Subcutaneous abdominal adipose tissue (tissue), 5 donors: Measurements from ENCODE around the gene EPB41L3.

Source experiments
- H3K27ac ChIP-seq: one replicate; pipeline ENCODE4 v1.7.0; 2013; ENCODE audit warnings: low read depth, mild to moderate bottlenecking, inconsistent platforms, low read length, moderate library complexity
- H3K27me3 ChIP-seq, 5 donors: one replicate each; pipeline ENCODE4 v1.7.0; 2013; ENCODE audit warnings: low read length in 5 of 5, inconsistent platforms in 1 of 5; ENCODE audit not compliant: control insufficient read depth in 5 of 5, insufficient read depth in 4 of 5
- H3K36me3 ChIP-seq, 5 donors: one replicate each; pipeline ENCODE4 v1.7.0; 2013; ENCODE audit warnings: low read length in 5 of 5; ENCODE audit not compliant: control insufficient read depth in 5 of 5, insufficient read depth in 5 of 5
- H3K4me1 ChIP-seq, 5 donors: one replicate each; pipeline ENCODE4 v1.7.0; 2013; ENCODE audit warnings: low read length in 5 of 5, mild to moderate bottlenecking in 3 of 5, moderate library complexity in 1 of 5; ENCODE audit not compliant: control insufficient read depth in 5 of 5, insufficient read depth in 5 of 5
- H3K4me3 ChIP-seq, 5 donors: one replicate each; pipeline ENCODE4 v1.7.0; 2013; ENCODE audit warnings: low read length in 5 of 5, low read depth in 1 of 5
- H3K9ac ChIP-seq, 5 donors: one replicate each; pipeline ENCODE4 v1.7.0; 2013; ENCODE audit warnings: low read length in 5 of 5, mild to moderate bottlenecking in 4 of 5, moderate library complexity in 3 of 5
- H3K9me3 ChIP-seq, 5 donors: one replicate each; pipeline ENCODE4 v1.7.0; 2013; ENCODE audit warnings: low read length in 5 of 5; ENCODE audit not compliant: control insufficient read depth in 5 of 5
- donor health status: healthy.
- donor health status: healthy.
- donor health status: healthy.
- donor health status: healthy.
- donor health status: healthy.

EPB41L3 gene

DNA sequence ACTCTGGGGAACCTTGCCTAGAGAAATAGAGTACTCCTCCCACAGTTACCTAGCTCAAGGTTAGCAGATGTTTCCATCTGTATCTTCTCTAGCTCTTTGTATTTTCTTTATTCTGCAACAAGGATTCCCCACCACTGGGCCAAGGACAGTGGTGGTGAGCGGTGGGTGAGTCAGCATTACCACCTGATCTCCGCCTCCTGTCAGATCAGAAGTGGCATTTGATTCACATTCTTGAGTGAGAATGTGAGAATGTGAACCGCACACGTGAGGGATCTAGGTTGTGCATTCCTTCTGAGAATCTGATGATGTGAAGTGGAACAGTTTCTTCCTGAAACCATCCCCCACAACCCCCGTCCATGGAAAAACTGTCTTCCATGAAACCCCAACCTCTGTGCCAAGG, 9.0 kb downstream of the EPB41L3 start:
- Histone ChIP-seq H3K27ac (no peak overlapping the region), H3K4me3 (no peak overlapping the region), H3K9me3 (no peaks in the 10 kb centered on the region), H3K9ac (no peak overlapping the region), H3K27me3 (no peaks in the 10 kb centered on the region), H3K36me3 (no peaks in the 10 kb centered on the region), H3K4me1 (peaks cover 0 to 9% (median 2%) of the 10 kb centered on the region in 5 donors)

DNA sequence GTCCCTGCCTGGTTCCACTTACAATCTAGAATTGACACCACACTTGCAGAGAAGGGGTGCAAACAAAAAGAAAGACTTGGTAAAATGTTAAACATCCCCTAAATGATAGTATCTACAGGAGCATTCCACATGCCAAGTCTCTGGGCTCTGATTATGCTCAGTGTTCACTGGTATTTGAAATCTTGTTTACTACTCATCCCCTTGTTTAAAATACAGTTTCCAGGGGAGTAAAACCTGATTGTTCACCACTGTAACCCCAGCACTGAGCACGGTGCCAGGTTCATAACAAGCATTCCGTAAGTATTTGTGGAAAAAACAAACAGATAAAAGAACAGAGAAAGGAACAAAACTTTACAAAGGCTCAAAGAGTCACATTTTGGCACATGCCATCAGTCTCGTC, 11.7 kb downstream of the EPB41L3 start:
- Histone ChIP-seq H3K9ac (no peak overlapping the region), H3K4me3 (no peak overlapping the region), H3K4me1 (peaks cover 0 to 10% (median 5%) of the 10 kb centered on the region in 5 donors), H3K9me3 (no peaks in the 10 kb centered on the region), H3K27ac (no peak overlapping the region), H3K36me3 (no peaks in the 10 kb centered on the region), H3K27me3 (no peaks in the 10 kb centered on the region)

DNA sequence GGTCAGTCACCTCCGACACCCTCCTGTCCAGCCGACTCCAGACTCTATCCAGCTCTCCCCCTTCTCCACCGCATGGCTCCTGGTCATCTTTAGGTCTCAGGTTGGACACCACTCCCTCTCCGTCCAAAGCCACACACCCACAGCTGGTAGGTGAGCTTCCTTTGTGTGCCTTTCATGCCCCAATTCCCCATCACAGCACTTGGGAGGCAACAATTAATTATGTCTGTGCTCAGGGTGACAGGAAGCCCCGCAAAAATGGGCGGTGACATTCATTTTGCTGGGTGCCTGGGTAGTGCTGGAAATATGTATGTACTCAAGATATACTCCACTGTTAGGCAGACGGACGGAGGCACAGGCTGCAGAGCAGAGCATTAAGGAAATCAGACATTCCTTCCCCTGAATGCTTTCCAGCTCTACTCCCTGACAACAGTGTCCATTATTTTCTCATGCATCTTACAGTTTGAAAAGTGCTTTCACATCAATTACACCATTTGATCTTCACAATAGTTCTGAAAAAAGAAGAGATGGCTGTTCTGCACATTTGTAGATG, 13.1 kb downstream of the EPB41L3 start:
- Histone ChIP-seq H3K27ac (no peak overlapping the region), H3K36me3 (no peaks in the 10 kb centered on the region), H3K27me3 (no peaks in the 10 kb centered on the region), H3K9me3 (no peaks in the 10 kb centered on the region), H3K9ac (no peak overlapping the region), H3K4me3 (no peak overlapping the region), H3K4me1 (peaks cover 0 to 10% (median 5%) of the 10 kb centered on the region in 5 donors)

DNA sequence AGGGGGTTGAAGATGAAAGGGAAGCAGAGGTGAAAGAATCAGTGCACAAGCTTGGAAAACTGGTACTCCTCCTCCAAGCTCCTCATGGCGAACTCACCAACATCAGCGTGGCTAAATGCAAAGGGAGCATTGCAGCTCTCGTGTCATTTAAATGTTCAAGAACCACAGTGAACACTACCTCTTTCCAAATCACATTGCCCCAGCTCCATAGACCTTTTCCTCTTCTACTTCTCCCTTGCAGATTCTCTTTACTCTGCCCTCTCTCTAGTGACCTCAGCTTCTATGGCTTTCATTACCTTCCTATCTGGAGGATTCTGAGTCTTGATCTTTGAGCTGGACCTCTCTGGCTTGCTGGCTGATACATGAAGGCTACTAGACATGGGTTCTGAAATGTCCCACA, 14.3 kb downstream of the EPB41L3 start:
- Histone ChIP-seq H3K27ac (no peak overlapping the region), H3K27me3 (no peaks in the 10 kb centered on the region), H3K9ac (no peak overlapping the region), H3K9me3 (peaks cover 0 to 3% (median 0%) of the 10 kb centered on the region in 5 donors), H3K4me1 (peaks cover 0 to 13% (median 5%) of the 10 kb centered on the region in 5 donors), H3K4me3 (no peak overlapping the region), H3K36me3 (no peaks in the 10 kb centered on the region)

DNA sequence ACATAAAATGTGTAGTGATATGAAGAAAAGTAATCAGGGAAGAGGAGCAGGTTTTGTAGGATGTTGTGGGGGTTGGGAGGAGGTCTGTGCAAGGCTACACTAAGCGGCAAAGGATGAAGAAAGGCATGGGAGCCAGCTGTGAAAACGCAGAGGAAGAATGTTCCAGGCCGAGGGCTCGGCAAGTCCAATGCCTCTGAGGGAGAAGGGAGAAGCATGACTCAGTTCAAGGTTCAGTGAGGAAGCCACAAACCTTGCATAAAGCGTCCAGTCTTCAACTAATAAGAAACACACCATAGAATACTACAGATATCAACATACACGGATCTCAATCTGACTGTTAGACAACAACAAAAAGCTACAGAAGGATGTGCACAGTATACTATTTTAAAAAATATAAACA, 16.2 kb downstream of the EPB41L3 start:
- Histone ChIP-seq H3K9ac (no peak overlapping the region), H3K9me3 (peaks cover 0 to 3% (median 0%) of the 10 kb centered on the region in 5 donors), H3K27me3 (no peaks in the 10 kb centered on the region), H3K4me3 (no peak overlapping the region), H3K4me1 (peaks cover 0 to 14% (median 5%) of the 10 kb centered on the region in 5 donors), H3K36me3 (no peaks in the 10 kb centered on the region), H3K27ac (no peak overlapping the region)

DNA sequence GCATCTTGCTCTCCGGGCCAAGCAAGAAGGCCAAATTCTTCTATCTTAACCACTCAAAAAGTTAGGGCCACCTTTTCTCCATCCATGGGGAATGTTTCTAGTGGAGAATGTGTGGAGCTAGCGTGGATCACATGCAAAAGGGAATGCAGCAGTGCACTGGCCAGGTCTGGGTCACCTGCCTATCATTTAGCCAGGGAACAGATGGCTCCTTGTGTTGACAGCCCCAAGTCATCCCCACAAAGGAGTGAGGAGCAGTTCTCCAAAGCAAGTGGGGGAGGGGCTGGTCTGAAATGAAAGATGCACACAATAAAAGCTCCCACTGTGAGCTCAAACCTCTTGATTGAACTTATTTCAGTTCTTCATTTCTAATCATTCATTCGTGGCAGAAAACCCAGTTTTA, 19.1 kb downstream of the EPB41L3 start:
- no peak overlapping the region for H3K4me3 ChIP-seq
- H3K4me1 ChIP-seq = peaks cover 0 to 19% (median 9%) of the 10 kb centered on the region in 5 donors
- H3K36me3 ChIP-seq = no peaks in the 10 kb centered on the region
- H3K27me3 ChIP-seq = no peaks in the 10 kb centered on the region
- no peak overlapping the region for H3K9ac ChIP-seq
- H3K27ac ChIP-seq = no peak overlapping the region
- H3K9me3 ChIP-seq = peaks cover 0 to 3% (median 0%) of the 10 kb centered on the region in 5 donors

DNA sequence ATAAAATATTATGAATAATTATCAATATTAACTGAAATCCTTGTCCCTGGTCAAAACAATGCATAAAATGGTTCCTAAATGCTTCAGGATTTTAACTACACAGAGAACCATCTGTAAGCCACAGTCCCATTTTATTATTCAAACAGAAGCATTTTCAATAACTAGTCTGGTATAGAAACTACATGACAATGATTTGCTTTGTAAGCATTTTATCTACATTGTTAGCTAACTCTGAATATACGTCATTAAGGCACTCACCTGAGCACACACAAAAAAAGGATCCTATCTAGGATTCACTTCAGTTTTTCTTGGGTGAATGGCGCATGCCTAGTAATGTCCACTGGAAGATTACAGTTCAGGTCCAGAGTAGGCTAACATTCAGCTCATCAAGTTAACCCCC, 22.8 kb downstream of the EPB41L3 start:
- Histone ChIP-seq H3K4me1 (peaks cover 0 to 39% (median 30%) of the 10 kb centered on the region in 5 donors), H3K9ac (no peak overlapping the region), H3K4me3 (no peak overlapping the region), H3K27ac (no peak overlapping the region), H3K36me3 (no peaks in the 10 kb centered on the region), H3K9me3 (peaks cover 0 to 3% (median 0%) of the 10 kb centered on the region in 5 donors), H3K27me3 (no peaks in the 10 kb centered on the region)

DNA sequence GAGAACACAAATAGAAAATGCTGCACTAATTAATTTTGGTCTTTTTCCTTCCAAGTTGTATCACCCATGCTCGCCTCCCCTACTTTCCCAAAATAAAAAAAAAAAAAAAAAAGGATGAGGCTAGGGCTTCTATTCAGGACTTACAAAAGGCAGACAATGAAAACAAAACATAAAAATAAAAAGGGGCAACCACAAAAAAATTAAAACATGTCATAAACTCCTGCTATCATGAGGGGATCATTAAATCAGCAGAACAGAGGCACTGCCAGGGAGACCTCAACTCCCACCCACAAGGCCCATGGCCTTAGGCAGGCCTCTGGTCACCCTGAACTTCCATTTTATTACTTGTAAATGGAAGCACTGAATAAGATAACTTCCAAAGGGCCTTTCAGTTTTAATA, 23.3 kb downstream of the EPB41L3 start:
- Histone ChIP-seq H3K9ac (no peak overlapping the region), H3K36me3 (no peaks in the 10 kb centered on the region), H3K9me3 (peaks cover 0 to 3% (median 0%) of the 10 kb centered on the region in 5 donors), H3K27me3 (no peaks in the 10 kb centered on the region), H3K4me1 (peaks cover 0 to 45% (median 36%) of the 10 kb centered on the region in 5 donors), H3K27ac (peak overlapping the region; percentile 14), H3K4me3 (no peak overlapping the region)

DNA sequence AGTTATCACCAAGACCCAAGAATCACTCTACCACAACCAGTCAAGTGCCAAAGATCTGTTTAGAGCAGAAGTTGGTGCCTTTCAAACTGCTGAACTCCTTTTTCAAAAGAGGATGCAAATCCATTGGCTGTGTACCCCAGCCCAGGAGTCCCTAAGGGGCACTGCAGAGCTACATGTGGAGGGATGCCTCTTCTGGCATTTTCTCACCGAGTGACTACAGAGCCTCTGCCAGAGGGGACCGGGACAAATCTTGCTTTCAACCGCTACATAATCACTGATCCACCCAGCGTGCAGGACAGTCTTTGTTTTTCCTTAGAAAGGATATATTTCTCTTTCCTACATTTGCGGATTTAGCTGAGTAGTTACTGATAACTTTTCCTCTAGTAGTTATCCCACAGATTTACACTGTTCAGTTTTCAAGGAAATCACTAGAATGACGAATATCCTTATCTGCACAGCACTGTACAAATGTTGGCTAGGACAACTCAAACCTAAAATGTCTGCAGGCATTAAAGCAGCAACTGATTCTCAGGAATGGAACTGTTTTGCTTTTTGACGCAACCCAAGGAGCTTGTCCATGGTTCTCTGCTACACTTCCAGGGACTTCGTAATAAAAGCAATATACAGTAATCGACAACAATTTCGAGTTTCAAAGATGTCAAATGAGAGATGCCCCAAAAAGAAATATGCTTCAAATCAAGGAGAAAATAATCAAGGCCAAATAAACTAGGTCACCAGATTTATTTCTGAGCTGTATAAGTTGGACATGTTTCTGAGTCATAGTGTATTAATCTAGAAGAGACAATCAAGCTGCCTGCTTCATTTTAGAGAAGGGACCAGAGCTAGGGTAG, 24.1 kb downstream of the EPB41L3 start:
- H3K27ac ChIP-seq = peak overlapping the region; percentile 2
- H3K4me3 ChIP-seq = peak overlapping the region in 3 of 5 donors; percentile 4 to 54 (median 20)

DNA sequence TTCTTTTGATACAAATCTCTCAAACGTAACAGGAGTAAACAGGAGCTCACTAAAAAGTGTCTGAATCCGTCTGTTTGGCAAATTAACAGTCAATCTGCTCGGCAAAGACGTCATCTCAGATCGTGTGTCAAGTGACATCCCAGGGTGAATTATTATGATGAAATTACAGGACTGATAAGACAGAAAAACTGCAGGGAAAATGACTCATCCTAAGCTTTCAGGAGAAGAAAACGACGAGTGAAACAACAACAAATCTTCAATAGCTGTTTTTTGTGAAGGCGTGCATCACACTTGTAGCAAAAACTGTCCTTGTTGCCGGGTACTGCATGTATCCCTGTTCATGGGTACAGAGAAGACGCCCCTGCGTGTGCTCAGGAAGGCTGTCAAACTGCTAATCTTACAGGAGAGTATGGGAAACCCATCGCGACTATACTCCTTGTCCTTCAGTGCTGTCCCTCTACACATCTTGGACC, 24.9 kb downstream of the EPB41L3 start:
- Histone ChIP-seq H3K27me3 (no peaks in the 10 kb centered on the region), H3K4me3 (peak overlapping the region in 3 of 5 donors; percentile 4 to 54 (median 20)), H3K4me1 (peaks cover 0 to 50% (median 45%) of the 10 kb centered on the region in 5 donors), H3K9me3 (no peaks in the 10 kb centered on the region), H3K9ac (peak overlapping the region in 1 of 5 donors; percentile 57), H3K36me3 (no peaks in the 10 kb centered on the region), H3K27ac (peak overlapping the region; percentile 2)

More for the DNA sequence above, 24.1 kb downstream of the EPB41L3 start:
- Histone ChIP-seq H3K36me3 (no peaks in the 10 kb centered on the region), H3K27me3 (no peaks in the 10 kb centered on the region), H3K9ac (no peak overlapping the region), H3K9me3 (peaks cover 0 to 2% (median 0%) of the 10 kb centered on the region in 5 donors), H3K4me1 (peaks cover 0 to 52% (median 44%) of the 10 kb centered on the region in 5 donors)
